NAMALWA (cell line): ENCODE measurements around the gene STON1.
"Not testable (repeated sequence)": the region's sequence is repeated elsewhere in the genome, so short reads cannot be mapped to it uniquely, and the experiment has no call there.

Source experiments
- DNase-seq: peaks from one replicate; pipeline ENCODE4 v3.0.0-alpha.2; 2015; ENCODE audit warnings: low spot score

STON1 gene

GRCh38 chr2:48569433-48569832 lies 39.5 kb downstream of the STON1 start:
- DNase-seq = no peak

GRCh38 chr2:48572816-48573215 lies 42.9 kb downstream of the STON1 start:
- no peak for DNase-seq

- no peak for DNase-seq
Measured at GRCh38 chr2:48574353-48575287, 44.7 kb downstream of the STON1 start.

- DNase-seq = no peak
Measured at GRCh38 chr2:48578313-48578712, 48.4 kb downstream of the STON1 start.

GRCh38 chr2:48583961-48584360 lies 54.0 kb downstream of the STON1 start:
- DNase-seq = no peak

GRCh38 chr2:48584551-48584950 lies 54.6 kb downstream of the STON1 start:
- DNase-seq = no peak

- no peak for DNase-seq
Measured at GRCh38 chr2:48586433-48586832, 56.5 kb downstream of the STON1 start.

GRCh38 chr2:48587560-48587959 lies 57.6 kb downstream of the STON1 start:
- no peak for DNase-seq

- DNase-seq = no peak
Measured at GRCh38 chr2:48587961-48588360, 58.0 kb downstream of the STON1 start.

- no peak for DNase-seq
Measured at GRCh38 chr2:48588745-48589144, 58.8 kb downstream of the STON1 start.

- peak; percentile 36 for DNase-seq
Measured at GRCh38 chr2:48589170-48589767, 59.3 kb downstream of the STON1 start.

- no peak for DNase-seq
Measured at GRCh38 chr2:48590017-48590416, 60.1 kb downstream of the STON1 start.

GRCh38 chr2:48592067-48592466 lies 62.1 kb downstream of the STON1 start:
- DNase-seq = no peak

- DNase-seq = not testable (repeated sequence)
Measured at GRCh38 chr2:48596751-48597150, 66.8 kb downstream of the STON1 start.

- no peak for DNase-seq
Measured at GRCh38 chr2:48597492-48597891, 67.5 kb downstream of the STON1 start.

GRCh38 chr2:48600204-48600813 lies 70.4 kb downstream of the STON1 start:
- DNase-seq = peak; percentile 70

GRCh38 chr2:48600917-48601316 lies 71.0 kb downstream of the STON1 start:
- no peak for DNase-seq

- DNase-seq = peak; percentile 43
Measured at GRCh38 chr2:48601349-48601748, 71.4 kb downstream of the STON1 start.

GRCh38 chr2:48605482-48606175 lies 75.7 kb downstream of the STON1 start:
- no peak for DNase-seq

GRCh38 chr2:48607307-48608014 lies 77.5 kb downstream of the STON1 start:
- no peak for DNase-seq

- DNase-seq = no peak
Measured at GRCh38 chr2:48613211-48613610, 83.3 kb downstream of the STON1 start.

- DNase-seq = not testable (repeated sequence)
Measured at GRCh38 chr2:48614581-48614980, 84.6 kb downstream of the STON1 start.
